Activated T-helper 1 cell treated with Interleukin-2 at 50 U/mL for 16 hours (primary cell): ENCODE measurements around the gene KANSL1L.
"Not testable (repeated sequence)": the region's sequence is repeated elsewhere in the genome, so short reads cannot be mapped to it uniquely, and the experiment has no call there.

Source experiments
- DNase-seq: peaks from one replicate; pipeline ENCODE4 v3.0.0-alpha.2; 2020; ENCODE audit warnings: low read depth

The KANSL1L gene

GRCh38 chr2:210179351-210179990 is 8.3 kb upstream of the KANSL1L start:
- DNase-seq, result no peak

- no peak for DNase-seq
These were observed 6.6 kb upstream of the KANSL1L start for GRCh38 chr2:210177769-210178168.

GRCh38 chr2:210177115-210177514 is 5.9 kb upstream of the KANSL1L start:
- DNase-seq, result not testable (repeated sequence)

GRCh38 chr2:210174086-210174485 is 2.9 kb upstream of the KANSL1L start:
- DNase-seq, result no peak

- DNase-seq, result no peak
These were observed 988 bp upstream of the KANSL1L start for GRCh38 chr2:210172219-210172575.

- DNase-seq, result peak; percentile 92
These were observed 534 bp downstream of the KANSL1L start for GRCh38 chr2:210170446-210171303.

- no peak for DNase-seq
These were observed 1.1 kb downstream of the KANSL1L start for GRCh38 chr2:210170196-210170445.

- no peak for DNase-seq
These were observed 1.6 kb downstream of the KANSL1L start for GRCh38 chr2:210169516-210170195.

- DNase-seq, result no peak
These were observed 4.0 kb downstream of the KANSL1L start for GRCh38 chr2:210167227-210167626.

- DNase-seq, result no peak
These were observed 8.6 kb downstream of the KANSL1L start for GRCh38 chr2:210162466-210163124.

GRCh38 chr2:210159059-210159458 is 12.2 kb downstream of the KANSL1L start:
- DNase-seq, result no peak

- no peak for DNase-seq
These were observed 13.0 kb downstream of the KANSL1L start for GRCh38 chr2:210158236-210158635.

GRCh38 chr2:210157526-210157925 is 13.7 kb downstream of the KANSL1L start:
- DNase-seq, result no peak

GRCh38 chr2:210147614-210148013 is 23.6 kb downstream of the KANSL1L start:
- no peak for DNase-seq

GRCh38 chr2:210132239-210132638 is 39.0 kb downstream of the KANSL1L start:
- DNase-seq, result no peak

- DNase-seq, result no peak
These were observed 42.2 kb downstream of the KANSL1L start for GRCh38 chr2:210128961-210129360.

- DNase-seq, result no peak
These were observed 57.5 kb downstream of the KANSL1L start for GRCh38 chr2:210113614-210114235.

GRCh38 chr2:210112871-210113270 is 58.3 kb downstream of the KANSL1L start:
- no peak for DNase-seq

GRCh38 chr2:210099940-210100339 is 71.3 kb downstream of the KANSL1L start:
- no peak for DNase-seq

GRCh38 chr2:210094787-210095186 is 76.4 kb downstream of the KANSL1L start:
- no peak for DNase-seq

- DNase-seq, result no peak
These were observed 78.4 kb downstream of the KANSL1L start for GRCh38 chr2:210092791-210093190.

- no peak for DNase-seq
These were observed 84.3 kb downstream of the KANSL1L start for GRCh38 chr2:210086930-210087329.
